ENCODE data around the gene UBE2J1.
"Not testable (repeated sequence)": the region's sequence is repeated elsewhere in the genome, so short reads cannot be mapped to it uniquely, and the experiment has no call there.

The UBE2J1 gene, protein sequence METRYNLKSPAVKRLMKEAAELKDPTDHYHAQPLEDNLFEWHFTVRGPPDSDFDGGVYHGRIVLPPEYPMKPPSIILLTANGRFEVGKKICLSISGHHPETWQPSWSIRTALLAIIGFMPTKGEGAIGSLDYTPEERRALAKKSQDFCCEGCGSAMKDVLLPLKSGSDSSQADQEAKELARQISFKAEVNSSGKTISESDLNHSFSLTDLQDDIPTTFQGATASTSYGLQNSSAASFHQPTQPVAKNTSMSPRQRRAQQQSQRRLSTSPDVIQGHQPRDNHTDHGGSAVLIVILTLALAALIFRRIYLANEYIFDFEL

GRCh38 chr6:89352278-89353117 is at the start of gene UBE2J1:
UBE2J1 (minus strand) TSS chr6:89352722; CDS start chr6:89352569, 153 bp downstream.
- peak; percentile 78 for DNase-seq

DNA sequence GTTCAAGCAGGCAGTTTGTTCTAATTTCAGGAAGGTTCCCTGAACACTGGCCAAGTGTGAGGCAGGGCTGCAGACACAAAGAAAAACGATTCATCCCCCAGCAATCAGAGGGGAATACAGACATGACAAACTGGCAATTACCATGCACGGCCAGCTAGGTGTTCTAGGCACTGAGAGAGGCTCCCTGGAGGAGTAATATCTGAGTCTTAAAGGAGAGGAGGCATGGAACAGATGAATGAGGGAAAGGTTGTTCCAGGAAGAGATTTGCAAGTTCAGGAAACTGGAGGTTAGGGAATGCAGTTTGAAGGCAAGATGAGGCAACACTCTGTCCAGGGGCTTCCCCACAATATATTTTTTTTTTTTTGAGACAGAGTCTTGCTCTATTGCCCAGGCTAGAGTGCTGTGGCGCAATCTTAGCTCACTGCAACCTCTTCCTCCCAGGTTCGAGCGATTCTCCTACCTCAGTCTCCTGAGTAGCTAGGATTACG is 48.4 kb upstream of the UBE2J1 start:
- DNase-seq = no peak

- DNase-seq = no peak
Observed at GRCh38 chr6:89400050-89400449, 47.5 kb upstream of the UBE2J1 start.

DNA sequence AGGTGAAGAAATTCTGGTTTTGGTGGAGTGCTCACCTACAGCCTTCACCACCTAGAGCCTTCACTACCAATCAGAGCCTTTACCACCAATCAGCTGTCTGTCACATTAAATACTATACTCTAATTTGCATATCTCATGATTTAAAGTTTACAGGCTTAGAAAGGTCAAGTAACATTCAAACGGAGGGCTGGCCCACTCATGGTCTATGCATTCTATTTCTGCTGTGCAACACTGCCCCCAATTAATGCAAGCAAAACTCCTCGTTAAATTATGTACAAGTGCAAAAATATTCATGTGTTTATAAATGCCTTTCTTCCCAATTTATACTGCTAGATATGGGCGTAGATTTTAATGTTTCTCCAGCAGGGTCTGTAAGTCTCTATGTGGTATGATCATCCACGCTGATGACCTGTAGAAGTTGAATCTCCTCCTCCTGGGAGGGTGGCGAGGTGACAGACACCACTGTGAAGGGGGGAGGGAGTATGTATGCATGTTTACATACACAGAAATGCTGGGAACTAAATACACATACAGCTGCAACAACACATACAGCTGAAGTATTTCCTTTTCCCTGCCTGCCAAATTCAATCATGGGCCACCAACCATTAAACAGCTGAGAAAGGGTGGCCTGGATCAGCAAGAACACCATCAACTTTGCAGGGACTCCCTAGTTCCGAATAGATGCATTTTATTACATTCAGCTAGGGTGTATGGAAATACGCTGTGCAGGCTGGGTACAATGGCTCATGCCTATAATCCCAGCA is 46.4 kb upstream of the UBE2J1 start:
- DNase-seq = no peak

DNA sequence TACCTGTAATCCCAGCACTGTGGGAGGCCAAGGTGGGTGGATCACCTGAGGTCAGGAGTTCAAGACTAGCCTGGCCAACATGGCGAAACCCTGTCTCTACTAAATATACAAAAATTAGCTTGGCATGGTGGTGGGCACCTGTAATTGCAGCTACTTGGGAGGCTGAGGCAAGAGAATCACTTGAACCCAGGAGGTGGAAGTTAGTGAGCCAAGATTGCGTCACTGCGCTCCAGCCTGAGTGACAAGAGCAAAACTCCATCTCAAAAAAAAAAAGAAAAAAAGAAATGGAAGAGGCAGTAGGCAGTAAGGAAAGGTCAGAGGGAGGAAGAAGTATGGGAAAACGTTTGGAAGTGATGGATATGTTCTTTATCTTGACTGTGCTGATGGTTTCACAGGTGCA is 45.4 kb upstream of the UBE2J1 start:
- DNase-seq = not testable (repeated sequence)

DNA sequence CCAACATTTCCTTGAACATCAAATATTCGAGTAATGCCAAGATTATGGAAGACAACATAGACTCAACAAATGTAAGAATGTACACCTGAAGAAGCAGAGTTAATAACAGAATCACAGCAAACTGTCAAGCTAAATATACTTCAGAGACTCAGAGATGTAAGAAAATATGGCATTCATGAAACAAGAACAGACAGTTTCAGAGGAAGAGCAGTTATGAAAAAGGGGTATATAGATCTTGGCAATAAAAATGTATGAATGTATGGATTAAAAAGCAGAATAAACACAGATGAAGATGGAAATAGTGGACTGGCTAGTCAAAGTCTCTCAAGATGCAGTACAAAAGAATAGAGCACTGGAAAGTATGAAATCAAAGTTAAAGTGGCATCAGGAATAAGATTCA is 41.1 kb upstream of the UBE2J1 start:
- DNase-seq = no peak

DNA sequence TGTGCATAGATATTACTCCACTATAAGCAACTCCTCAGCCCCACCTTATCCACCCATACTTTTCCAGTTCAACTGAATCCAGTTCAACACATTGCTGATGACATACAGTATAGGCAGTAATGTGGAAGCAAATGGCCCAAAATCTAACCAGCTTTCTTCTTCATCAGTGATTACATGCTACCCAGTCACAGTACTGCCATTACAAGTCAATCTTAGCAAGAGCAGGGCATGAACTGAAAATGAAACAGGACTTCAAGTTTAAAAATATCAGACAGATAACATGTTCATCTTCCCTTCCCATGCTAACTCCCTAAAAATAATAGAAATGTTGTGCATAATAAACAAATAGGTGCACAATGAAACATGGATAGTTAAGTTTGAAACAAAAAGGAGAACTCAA is 40.3 kb upstream of the UBE2J1 start:
- DNase-seq = no peak

GRCh38 chr6:89388846-89389245 is 36.3 kb upstream of the UBE2J1 start:
- no peak for DNase-seq

- DNase-seq = no peak
Observed at GRCh38 chr6:89387516-89388201, 35.1 kb upstream of the UBE2J1 start.

DNA sequence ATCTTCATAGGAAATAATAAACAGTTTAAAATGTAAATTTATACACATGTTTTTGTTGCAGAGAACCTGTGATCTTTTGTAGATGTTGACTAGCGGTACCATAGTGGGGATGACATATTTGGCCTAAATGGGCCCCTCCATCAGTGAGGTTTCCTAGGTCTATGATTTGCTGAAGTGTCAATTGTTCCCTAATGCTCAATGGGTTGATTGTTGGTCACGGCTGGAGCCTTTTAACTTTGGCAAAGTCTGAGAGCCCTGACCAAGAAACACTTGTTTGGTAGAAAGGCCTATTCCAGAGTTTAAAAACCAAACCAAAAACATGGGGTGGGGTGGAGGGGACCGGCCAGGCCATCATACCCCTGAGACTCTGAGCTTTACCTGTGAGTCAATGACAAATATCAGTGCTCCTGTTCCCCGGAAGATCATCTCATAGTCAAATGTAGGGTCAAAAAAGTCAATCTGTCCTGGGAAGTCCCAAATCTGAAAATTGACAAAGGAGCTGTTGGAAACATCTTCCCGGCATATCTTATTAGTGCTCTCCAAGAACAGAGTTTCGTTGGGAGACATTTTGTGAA is 34.5 kb upstream of the UBE2J1 start:
- no peak for DNase-seq

DNA sequence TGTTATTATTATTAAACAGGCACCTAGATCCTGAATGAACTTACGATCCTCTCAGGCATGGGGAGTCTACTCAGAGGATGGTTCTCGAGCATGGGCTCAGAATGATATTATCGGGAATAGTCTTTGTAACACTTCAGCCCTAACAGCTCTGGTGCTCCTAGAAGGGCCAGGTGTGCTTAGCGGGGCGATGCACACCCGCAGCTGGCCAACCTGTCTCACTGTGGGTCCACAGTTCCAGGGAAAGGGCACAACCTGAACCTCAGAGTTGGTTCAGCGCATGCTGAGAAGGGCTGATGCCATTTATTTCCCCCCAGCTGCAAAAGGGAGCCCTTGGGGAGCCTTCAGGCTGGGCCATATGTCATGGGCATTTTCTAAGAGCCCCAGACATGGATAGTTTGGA is 33.3 kb upstream of the UBE2J1 start:
- no peak for DNase-seq

GRCh38 chr6:89385156-89385667 is 32.7 kb upstream of the UBE2J1 start:
- DNase-seq = no peak

DNA sequence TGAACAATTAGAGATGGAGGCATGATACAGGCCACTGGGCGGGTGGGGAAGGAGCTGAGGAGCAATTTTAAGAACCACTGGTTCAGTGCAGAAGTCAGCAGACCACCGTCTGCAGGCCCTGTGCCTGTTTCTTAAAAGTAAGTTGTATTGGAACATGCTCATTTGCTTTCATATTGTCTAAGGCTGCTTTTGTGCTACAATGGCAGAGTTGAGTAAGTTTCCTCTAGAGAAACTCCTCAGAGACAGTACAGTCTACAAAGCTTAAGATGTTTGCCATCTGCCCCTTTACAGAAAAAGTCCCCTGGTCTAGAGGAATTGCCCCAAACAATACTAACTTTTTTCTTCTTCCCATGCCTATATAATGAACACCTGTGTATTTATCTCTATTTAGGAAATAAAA is 28.5 kb upstream of the UBE2J1 start:
- DNase-seq = no peak

DNA sequence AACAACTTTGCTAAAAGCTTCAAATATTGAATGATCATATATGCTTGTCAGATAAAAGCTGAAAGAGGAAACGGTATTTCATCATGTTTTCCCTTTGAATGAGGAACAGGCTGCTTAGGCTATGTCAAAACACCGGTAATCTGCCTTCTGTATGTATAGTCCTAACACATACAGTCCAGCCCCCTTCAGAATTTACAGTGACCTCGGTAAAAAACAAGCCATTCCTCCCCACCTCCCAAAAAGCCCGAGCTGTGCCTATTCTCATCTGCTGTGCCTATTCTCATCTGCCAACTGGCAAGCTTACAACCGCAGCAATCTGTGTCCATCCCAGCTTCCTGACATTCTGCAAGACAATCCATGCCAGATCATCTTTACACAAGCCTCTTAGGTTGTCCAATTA is 26.8 kb upstream of the UBE2J1 start:
- DNase-seq = no peak

GRCh38 chr6:89378628-89379027 is 26.1 kb upstream of the UBE2J1 start:
- DNase-seq = no peak

- peak; percentile 60 for DNase-seq
Observed at GRCh38 chr6:89375427-89376267, 23.1 kb upstream of the UBE2J1 start.

DNA sequence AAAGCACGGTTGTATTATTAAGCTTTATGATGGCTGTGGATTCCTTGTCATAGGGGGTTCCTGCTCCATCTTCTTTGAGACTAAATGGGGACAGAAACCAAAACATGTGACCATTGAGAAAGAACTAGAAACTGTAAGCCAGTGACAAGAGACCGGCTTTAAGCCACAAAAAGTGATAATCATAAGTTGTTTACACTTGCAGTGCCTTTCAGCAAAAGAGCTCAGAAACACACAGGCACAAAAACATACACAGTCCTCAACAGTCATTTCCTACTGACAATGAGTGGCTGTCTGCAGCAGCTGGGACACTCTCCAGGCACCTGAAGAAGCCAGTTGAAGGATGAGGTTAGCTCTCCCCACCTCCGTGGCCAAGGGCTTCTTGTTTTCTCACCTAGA is 20.0 kb upstream of the UBE2J1 start:
- no peak for DNase-seq

DNA sequence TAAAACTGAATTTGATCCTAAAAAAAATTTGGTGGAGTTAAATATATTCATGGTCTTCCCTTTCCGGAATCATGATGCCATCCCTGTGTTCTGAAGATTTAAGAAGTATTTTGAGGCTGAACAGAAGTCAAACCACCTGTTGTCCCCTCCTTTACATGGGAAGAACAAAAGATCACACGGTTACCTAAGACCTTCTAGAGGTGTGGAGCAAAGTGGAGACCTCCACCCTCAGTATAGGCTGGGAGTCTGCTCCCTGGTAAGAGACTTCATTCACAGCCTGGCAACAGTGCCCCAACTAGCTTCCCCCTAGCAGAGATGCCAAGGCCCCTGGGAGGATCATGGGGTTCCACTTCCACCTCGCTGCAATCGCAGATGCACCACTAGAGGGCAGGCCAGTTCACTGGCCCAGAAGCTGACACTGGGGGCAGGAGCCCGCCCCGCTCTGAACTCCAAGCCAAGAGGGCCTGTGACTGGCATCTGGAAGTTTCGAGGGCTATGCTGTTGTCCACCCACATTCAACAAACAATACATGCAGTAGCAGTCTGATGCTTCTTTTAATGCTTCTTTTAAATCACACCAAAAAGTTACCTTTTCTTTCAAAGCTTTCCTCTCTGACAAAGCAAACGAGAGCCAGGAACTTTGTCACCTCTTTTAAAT is 19.5 kb upstream of the UBE2J1 start:
- peak; percentile 84 for DNase-seq

DNA sequence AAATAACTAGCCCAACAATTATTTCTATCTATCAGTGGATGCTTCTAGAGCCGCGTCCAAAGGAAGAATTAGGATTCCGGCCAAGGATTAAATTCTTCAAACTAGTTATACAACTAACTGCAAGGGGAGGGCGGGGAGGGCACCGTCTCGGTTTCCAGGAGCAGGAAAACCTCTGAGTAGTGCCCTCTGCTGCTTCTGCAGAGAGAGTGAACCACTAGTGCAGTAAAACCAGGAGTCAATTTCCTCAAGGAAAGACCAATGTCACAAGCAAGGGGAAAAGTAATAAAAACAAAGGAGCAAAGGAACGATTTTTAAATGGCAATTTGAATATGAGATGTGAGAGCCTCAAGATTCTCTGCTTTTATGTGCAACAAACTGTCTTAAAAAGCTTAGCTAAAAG is 16.5 kb upstream of the UBE2J1 start:
- DNase-seq = no peak

DNA sequence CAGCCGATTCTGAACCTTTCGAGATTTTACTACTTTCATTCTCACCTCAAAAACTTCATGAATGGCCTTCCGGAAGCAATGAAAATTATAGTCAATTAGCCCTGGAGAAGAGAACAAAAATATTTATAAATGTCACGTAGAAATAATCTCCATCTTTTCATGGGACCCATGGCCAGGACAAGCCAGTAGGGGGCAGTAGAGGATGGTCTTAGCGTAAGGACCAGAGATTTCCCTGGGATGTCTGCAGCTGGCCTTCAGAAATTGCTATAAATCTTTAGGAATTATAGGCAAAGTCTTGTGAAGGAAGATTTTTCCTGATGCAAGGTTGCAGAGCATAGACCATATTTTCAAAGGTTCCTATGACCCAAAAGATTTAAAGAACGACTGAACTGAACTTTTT is 15.6 kb upstream of the UBE2J1 start:
- DNase-seq = peak; percentile 46

DNA sequence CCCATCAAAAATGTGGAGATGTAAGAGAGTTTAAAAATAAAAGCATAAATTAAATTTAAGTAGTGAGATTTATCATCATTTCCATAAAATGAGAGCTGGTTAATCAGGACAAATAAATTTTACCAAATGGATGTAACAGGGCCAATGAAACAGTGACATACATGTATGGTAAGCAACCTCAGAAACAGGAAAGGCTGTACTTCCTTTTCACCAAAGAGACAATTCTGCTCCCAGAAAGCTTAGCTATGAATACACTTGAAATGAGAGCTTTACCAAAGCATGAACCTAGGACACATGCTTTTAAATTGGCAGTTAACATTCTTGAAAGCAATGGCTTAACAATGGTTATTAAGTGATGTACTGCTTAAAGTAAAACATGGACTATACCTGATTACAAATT is 12.1 kb upstream of the UBE2J1 start:
- no peak for DNase-seq

Measured in activated T-cell treated with anti-CD3 and anti-CD28 coated beads, Interleukin-2, amount 50 U/mL, for 1 hour (primary cell).